GM23338 (cell line): ENCODE data around the gene DCDC1.

ENCODE experiments used
- CREB1 ChIP-seq: fragments of 250-450 bp; sonication (Bioruptor Pico); IDR thresholded peaks from 2 replicates; pipeline ENCODE4 v1.5.0; 2020; ENCODE audit warnings: low read depth, mild to moderate bottlenecking, moderate library complexity
- JUNB ChIP-seq: IDR thresholded peaks from one replicate; pipeline ENCODE4 v1.6.1; 2016; ENCODE audit warnings: antibody characterized with exemption; ENCODE audit not compliant: unreplicated experiment
- TF ChIP-seq, protein P1 (sequence below), 2 experiments: fragments of 200-600 bp in 1 of 2; sonication (generic) in 1 of 2; conservative IDR thresholded peaks; 2 replicates each; pipeline versions ENCODE4 v1.5.1 to v1.6.1; 2016 to 2017; ENCODE audit warnings: antibody characterized with exemption in 2 of 2, low read depth in 2 of 2, mild to moderate bottlenecking in 2 of 2, moderate library complexity in 1 of 2
- TF ChIP-seq, protein P2 (sequence below): IDR thresholded peaks from one replicate; pipeline ENCODE4 v1.6.1; 2018; ENCODE audit warnings: antibody characterized with exemption; ENCODE audit not compliant: unreplicated experiment

- TF ChIP-seq, protein P1, sequence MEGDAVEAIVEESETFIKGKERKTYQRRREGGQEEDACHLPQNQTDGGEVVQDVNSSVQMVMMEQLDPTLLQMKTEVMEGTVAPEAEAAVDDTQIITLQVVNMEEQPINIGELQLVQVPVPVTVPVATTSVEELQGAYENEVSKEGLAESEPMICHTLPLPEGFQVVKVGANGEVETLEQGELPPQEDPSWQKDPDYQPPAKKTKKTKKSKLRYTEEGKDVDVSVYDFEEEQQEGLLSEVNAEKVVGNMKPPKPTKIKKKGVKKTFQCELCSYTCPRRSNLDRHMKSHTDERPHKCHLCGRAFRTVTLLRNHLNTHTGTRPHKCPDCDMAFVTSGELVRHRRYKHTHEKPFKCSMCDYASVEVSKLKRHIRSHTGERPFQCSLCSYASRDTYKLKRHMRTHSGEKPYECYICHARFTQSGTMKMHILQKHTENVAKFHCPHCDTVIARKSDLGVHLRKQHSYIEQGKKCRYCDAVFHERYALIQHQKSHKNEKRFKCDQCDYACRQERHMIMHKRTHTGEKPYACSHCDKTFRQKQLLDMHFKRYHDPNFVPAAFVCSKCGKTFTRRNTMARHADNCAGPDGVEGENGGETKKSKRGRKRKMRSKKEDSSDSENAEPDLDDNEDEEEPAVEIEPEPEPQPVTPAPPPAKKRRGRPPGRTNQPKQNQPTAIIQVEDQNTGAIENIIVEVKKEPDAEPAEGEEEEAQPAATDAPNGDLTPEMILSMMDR (conservative IDR thresholded peaks at IDR 0.05; ENCODE audit: low read depth in 2 of 2) = no peak
- TF ChIP-seq CREB1 (CRISPR knock-in tag) (no peak), JUNB (no peak)
- TF ChIP-seq, protein P2, sequence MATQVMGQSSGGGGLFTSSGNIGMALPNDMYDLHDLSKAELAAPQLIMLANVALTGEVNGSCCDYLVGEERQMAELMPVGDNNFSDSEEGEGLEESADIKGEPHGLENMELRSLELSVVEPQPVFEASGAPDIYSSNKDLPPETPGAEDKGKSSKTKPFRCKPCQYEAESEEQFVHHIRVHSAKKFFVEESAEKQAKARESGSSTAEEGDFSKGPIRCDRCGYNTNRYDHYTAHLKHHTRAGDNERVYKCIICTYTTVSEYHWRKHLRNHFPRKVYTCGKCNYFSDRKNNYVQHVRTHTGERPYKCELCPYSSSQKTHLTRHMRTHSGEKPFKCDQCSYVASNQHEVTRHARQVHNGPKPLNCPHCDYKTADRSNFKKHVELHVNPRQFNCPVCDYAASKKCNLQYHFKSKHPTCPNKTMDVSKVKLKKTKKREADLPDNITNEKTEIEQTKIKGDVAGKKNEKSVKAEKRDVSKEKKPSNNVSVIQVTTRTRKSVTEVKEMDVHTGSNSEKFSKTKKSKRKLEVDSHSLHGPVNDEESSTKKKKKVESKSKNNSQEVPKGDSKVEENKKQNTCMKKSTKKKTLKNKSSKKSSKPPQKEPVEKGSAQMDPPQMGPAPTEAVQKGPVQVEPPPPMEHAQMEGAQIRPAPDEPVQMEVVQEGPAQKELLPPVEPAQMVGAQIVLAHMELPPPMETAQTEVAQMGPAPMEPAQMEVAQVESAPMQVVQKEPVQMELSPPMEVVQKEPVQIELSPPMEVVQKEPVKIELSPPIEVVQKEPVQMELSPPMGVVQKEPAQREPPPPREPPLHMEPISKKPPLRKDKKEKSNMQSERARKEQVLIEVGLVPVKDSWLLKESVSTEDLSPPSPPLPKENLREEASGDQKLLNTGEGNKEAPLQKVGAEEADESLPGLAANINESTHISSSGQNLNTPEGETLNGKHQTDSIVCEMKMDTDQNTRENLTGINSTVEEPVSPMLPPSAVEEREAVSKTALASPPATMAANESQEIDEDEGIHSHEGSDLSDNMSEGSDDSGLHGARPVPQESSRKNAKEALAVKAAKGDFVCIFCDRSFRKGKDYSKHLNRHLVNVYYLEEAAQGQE = no peak
Measured at GRCh38 chr11:31355817-31356216, 13.7 kb downstream of the DCDC1 start.
